ENCODE measurements around the gene BANF2. TPM values are rescaled to one million over a fixed set of nuclear protein-coding genes. Genes with fewer than 3 reads are reported as not detected.

Gene BANF2
- total and polyA plus RNA-seq, 2 of the 8 experiments (the other 6 are each of a cell fraction or from before 2014, with no cell fraction given): not detected

- TF ChIP-seq, protein P1, sequence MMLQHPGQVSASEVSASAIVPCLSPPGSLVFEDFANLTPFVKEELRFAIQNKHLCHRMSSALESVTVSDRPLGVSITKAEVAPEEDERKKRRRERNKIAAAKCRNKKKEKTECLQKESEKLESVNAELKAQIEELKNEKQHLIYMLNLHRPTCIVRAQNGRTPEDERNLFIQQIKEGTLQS (IDR thresholded peaks at IDR 0.05; ENCODE audit: insufficient read depth, low read depth, low read length): no peak
- TF ChIP-seq FOSL1 (IDR thresholded peaks at IDR 0.05; ENCODE audit: insufficient read depth, low read depth, low read length) (no peak), KDM1A (IDR thresholded peaks at IDR 0.05; ENCODE audit: borderline replicate concordance, low read length) (peak; percentile 51; the same call in 1 of the 2 replicates), CREB1 (IDR thresholded peaks at IDR 0.05) (no peak), ASH2L (IDR thresholded peaks at IDR 0.05; ENCODE audit: low read length) (peak; percentile 70), CHD7 (IDR thresholded peaks at IDR 0.05; ENCODE audit: insufficient replicate concordance, low read length) (no peak), YY1 (IDR thresholded peaks at IDR 0.05; ENCODE audit: low read depth, low read length) (peak; percentile 84), JUN (IDR thresholded peaks at IDR 0.05; ENCODE audit: low read depth, low read length) (no peak), SIRT6 (IDR thresholded peaks at IDR 0.05; ENCODE audit: low read length) (no peak), POLR2A (IDR thresholded peaks at IDR 0.05; ENCODE audit: control extremely low read depth in 1 of 2, low read depth in 2 of 2, low read length in 2 of 2) (peak in 1 of 2 experiments; percentile 84; a peak in 2 of 3 replicates), KDM5A (IDR thresholded peaks at IDR 0.05; ENCODE audit: low read length) (no peak)
These were observed 17.5 kb upstream of the BANF2 start, which contains the start of gene RRBP1 (continued) for GRCh38 chr20:17682103-17682888.
